Loucy (cell line): Measurements from ENCODE around the gene ERAP2.

ENCODE experiments used
- H2AFZ ChIP-seq: fragments of 200-600 bp; sonication (generic); 2 replicates; pipeline ENCODE4 v1.6.0; 2016; ENCODE audit warnings: antibody characterized with exemption, mild to moderate bottlenecking, low read length, moderate library complexity
- H3F3A ChIP-seq: fragments of 200-600 bp; 2 replicates; pipeline ENCODE4 v1.6.0; 2016; ENCODE audit warnings: antibody characterized with exemption, low read depth, mild to moderate bottlenecking
- H3K27me3 ChIP-seq: fragments of 200-600 bp; sonication (generic); 2 replicates; pipeline ENCODE4 v1.6.1; 2014; ENCODE audit warnings: low read length, mild to moderate bottlenecking; ENCODE audit not compliant: insufficient read depth, poor library complexity, severe bottlenecking
- H3K36me3 ChIP-seq: fragments of 200-600 bp; sonication (generic); 2 replicates; pipeline ENCODE4 v1.6.1; 2016; ENCODE audit warnings: low read length; ENCODE audit not compliant: insufficient read depth
- H3K4me1 ChIP-seq: fragments of 200-600 bp; sonication (generic); 2 replicates; pipeline ENCODE4 v1.5.1; 2014; ENCODE audit warnings: low read length, mild to moderate bottlenecking; ENCODE audit not compliant: insufficient read depth, poor library complexity, severe bottlenecking
- H3K4me2 ChIP-seq: fragments of 200-600 bp; sonication (generic); 2 replicates; pipeline ENCODE4 v1.6.0; 2014; ENCODE audit warnings: antibody characterized with exemption, low read length, low read depth, mild to moderate bottlenecking; ENCODE audit not compliant: poor library complexity, severe bottlenecking
- H3K4me3 ChIP-seq: fragments of 200-600 bp; sonication (generic); 2 replicates; pipeline ENCODE4 v1.5.1; 2014; ENCODE audit warnings: low read length, mild to moderate bottlenecking, mixed read lengths; ENCODE audit not compliant: poor library complexity, severe bottlenecking
- H3K79me2 ChIP-seq: fragments of 200-600 bp; sonication (generic); 2 replicates; pipeline ENCODE4 v1.6.1; 2014; ENCODE audit warnings: low read length; ENCODE audit not compliant: insufficient read depth
- H3K9ac ChIP-seq: fragments of 200-600 bp; sonication (generic); 2 replicates; pipeline ENCODE4 v1.6.0; 2014; ENCODE audit warnings: mild to moderate bottlenecking, low read depth, low read length, moderate library complexity; ENCODE audit not compliant: poor library complexity, severe bottlenecking
- H3K9me2 ChIP-seq: fragments of 200-600 bp; sonication (generic); replicated peaks from 2 replicates; pipeline ENCODE4 v1.6.1; 2016; ENCODE audit warnings: low read depth, low read length, mixed read lengths
- H3K9me3 ChIP-seq: fragments of 200-600 bp; sonication (generic); 2 replicates; pipeline ENCODE4 v1.6.1; 2014; ENCODE audit warnings: mild to moderate bottlenecking, antibody characterized with exemption, low read length, low read depth; ENCODE audit not compliant: insufficient read depth
- H4K20me1 ChIP-seq: fragments of 200-600 bp; sonication (generic); 2 replicates; pipeline ENCODE4 v1.6.0; 2014; ENCODE audit warnings: antibody characterized with exemption, low read length, mild to moderate bottlenecking; ENCODE audit not compliant: insufficient read depth, poor library complexity, severe bottlenecking
- CTCF ChIP-seq: fragments of 200-600 bp; sonication (generic); conservative IDR thresholded peaks from 2 replicates; pipeline ENCODE4 v1.5.1; 2014; ENCODE audit warnings: mild to moderate bottlenecking, antibody characterized with exemption, low read length
- EZH2phosphoT487 ChIP-seq: fragments of 200-600 bp; IDR thresholded peaks from 2 replicates; pipeline ENCODE4 v1.6.1; 2018; ENCODE audit warnings: antibody characterized with exemption, mild to moderate bottlenecking, moderate library complexity, borderline replicate concordance

ERAP2 gene

DNA sequence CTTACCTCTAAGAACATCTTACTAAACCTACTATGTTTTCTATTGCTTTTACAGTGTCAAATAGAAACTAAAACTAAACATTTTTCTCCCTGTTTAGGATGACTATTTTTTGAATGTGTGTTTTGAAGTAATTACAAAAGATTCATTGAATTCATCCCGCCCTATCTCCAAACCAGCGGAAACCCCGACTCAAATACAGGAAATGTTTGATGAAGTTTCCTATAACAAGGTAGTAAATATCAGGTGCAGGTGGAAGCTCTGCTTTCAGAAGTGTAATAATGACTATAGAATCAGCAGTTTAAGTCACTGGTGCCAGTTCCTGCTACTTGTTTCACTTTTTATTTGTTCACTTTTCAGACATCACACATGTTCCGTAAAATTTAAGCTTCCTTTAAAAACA, 20.0 kb downstream of the ERAP2 start:
- TF ChIP-seq EZH2phosphoT487: no peak
- TF ChIP-seq CTCF: no peak
- H3K4me1 ChIP-seq: peaks cover 26% of the 10 kb centered on the region
- H3K79me2 ChIP-seq: no peaks in the 10 kb centered on the region
- H3K4me3 ChIP-seq: no peak overlapping the region
- H3K4me2 ChIP-seq: peak overlapping the region; percentile 34
- no peaks in the 10 kb centered on the region for H3F3A ChIP-seq
- H3K36me3 ChIP-seq: no peaks in the 10 kb centered on the region
- H4K20me1 ChIP-seq: no peaks in the 10 kb centered on the region
- no peaks in the 10 kb centered on the region for H3K9me3 ChIP-seq
- no peak overlapping the region for H3K9ac ChIP-seq
- H3K27me3 ChIP-seq: no peaks in the 10 kb centered on the region
- no peaks in the 10 kb centered on the region for H3K9me2 ChIP-seq
- H2AFZ ChIP-seq: no peak overlapping the region

GRCh38 chr5:96896806-96897205, 20.5 kb downstream of the ERAP2 start:
- Histone ChIP-seq H3K4me3 (no peak overlapping the region), H3K9me2 (no peaks in the 10 kb centered on the region), H3K9ac (no peak overlapping the region), H3K9me3 (no peaks in the 10 kb centered on the region), H3K4me1 (peaks cover 26% of the 10 kb centered on the region), H3K36me3 (no peaks in the 10 kb centered on the region), H3F3A (no peaks in the 10 kb centered on the region), H4K20me1 (no peaks in the 10 kb centered on the region), H3K79me2 (no peaks in the 10 kb centered on the region), H3K4me2 (peak overlapping the region; percentile 34), H3K27me3 (no peaks in the 10 kb centered on the region), H2AFZ (no peak overlapping the region)
- TF ChIP-seq EZH2phosphoT487 (no peak), CTCF (no peak)

GRCh38 chr5:96901384-96901783, 25.1 kb downstream of the ERAP2 start:
- H3K9me3 ChIP-seq: no peaks in the 10 kb centered on the region

More at GRCh38 chr5:96901384-96901783, 25.1 kb downstream of the ERAP2 start:
- TF ChIP-seq CTCF (peak; percentile 30; the same call in 1 of the 2 replicates), EZH2phosphoT487 (no peak)
- Histone ChIP-seq H2AFZ (no peak overlapping the region), H3K4me2 (no peak overlapping the region), H3K27me3 (no peaks in the 10 kb centered on the region), H4K20me1 (no peaks in the 10 kb centered on the region), H3K9me2 (no peaks in the 10 kb centered on the region), H3K4me3 (no peak overlapping the region), H3K4me1 (peaks cover 7% of the 10 kb centered on the region), H3K36me3 (peaks cover 8% of the 10 kb centered on the region; the same call in 1 of the 2 replicates), H3F3A (no peaks in the 10 kb centered on the region), H3K9ac (no peak overlapping the region), H3K79me2 (no peaks in the 10 kb centered on the region)
